Stimulated activated effector memory CD8-positive, alpha-beta T cell treated with anti-CD3 and anti-CD28 coated beads, Interleukin-12 subunit alpha, Interleukin-12 subunit beta, amount 100 ng/mL, for 72 hours (primary cell): Measurements from ENCODE around the gene MCF2L2.

Experiments
- ATAC-seq: fragments of 150-1000 bp; cut with Tn5 transposase; 2 replicates; pipeline ENCODE4 v1.10.0; 2021
- DNase-seq, 2 donors: peaks; one replicate each; pipeline ENCODE4 v3.0.0; 2021 to 2022; ENCODE audit warnings: low spot score in 2 of 2
- H3K27ac Mint-ChIP-seq: one replicate; pipeline ENCODE4 v1.8.0; 2022; ENCODE audit warnings: mild to moderate bottlenecking, mixed read lengths
- H3K36me3 Mint-ChIP-seq: one replicate; pipeline ENCODE4 v1.8.0; 2022; ENCODE audit warnings: mild to moderate bottlenecking, mixed read lengths
- H3K4me1 Mint-ChIP-seq: one replicate; pipeline ENCODE4 v1.8.0; 2022; ENCODE audit warnings: mixed read lengths
- H3K4me3 Mint-ChIP-seq: one replicate; pipeline ENCODE4 v1.8.0; 2022; ENCODE audit warnings: mild to moderate bottlenecking, mixed read lengths
- H3K9me3 Mint-ChIP-seq: one replicate; pipeline ENCODE4 v1.8.0; 2022; ENCODE audit warnings: mixed read lengths

Gene MCF2L2

DNA sequence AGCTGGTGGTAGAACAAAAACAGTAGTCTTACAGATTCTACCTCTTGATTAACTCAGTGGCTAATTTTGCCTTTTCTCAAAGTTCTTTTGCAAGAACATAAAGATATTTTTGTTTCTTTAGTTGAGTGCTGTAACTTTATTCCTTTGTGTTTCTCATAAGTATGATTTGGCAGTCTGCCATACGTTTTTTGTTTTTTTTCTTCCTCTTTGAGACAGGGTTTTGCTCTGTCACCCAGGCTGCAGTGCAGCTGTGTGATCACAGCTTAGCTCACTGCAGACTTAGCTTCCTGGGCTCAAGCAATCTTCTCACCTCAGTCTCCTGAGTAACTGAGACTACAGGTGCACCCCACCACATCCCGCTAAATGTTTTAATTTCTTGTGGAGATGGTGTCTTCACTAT lies 153.0 kb downstream of the MCF2L2 start:
- no peaks in the 10 kb centered on the region for H3K36me3 Mint-ChIP-seq
- no peak overlapping the region for H3K27ac Mint-ChIP-seq
- H3K4me3 Mint-ChIP-seq: no peak overlapping the region
- H3K4me1 Mint-ChIP-seq: no peaks in the 10 kb centered on the region
- DNase-seq (peak in 1 of 2 donors; percentile 22), ATAC-seq (no peak)
- no peaks in the 10 kb centered on the region for H3K9me3 Mint-ChIP-seq

DNA sequence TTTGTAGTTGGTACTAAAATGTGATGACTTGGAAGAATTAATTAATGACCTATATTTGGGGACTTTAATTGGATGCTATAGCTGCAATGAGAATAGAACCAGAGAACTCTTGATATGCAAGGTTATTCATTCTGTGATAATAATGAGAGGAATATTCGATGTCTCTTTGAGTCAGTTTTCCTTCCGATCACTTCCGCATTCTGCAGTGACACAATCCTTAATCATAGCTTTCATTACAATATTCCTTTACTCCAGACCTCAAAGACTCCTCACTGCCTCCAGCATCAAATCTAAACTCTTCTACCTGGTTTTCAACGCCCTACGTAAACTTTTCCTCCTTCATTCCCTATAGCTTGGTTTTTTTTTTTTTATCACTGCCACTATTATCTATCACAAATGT lies 153.8 kb downstream of the MCF2L2 start:
- Mint-ChIP-seq H3K27ac (no peak overlapping the region), H3K4me3 (no peak overlapping the region), H3K36me3 (no peaks in the 10 kb centered on the region), H3K4me1 (no peaks in the 10 kb centered on the region), H3K9me3 (no peaks in the 10 kb centered on the region)
- DNase-seq (no peak), ATAC-seq (no peak)

DNA sequence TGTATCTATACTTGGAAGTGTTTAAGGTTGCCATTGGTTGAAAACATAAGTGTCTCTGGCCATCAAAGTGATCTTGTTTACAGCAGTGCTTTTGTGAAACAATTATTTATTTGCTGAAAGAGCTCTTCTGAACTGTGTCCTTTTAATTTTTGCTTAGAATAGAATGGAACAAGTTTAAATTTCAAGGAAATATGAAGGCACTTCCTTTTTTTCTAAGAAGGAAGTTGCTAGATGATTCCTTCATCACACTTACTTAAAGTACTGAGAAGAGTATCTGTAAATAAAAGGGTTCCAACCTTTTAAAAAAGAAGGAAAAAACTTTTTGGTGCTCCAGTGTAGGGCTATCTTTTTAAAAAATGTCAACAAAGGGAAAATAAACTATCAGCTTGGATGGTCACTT lies 155.6 kb downstream of the MCF2L2 start:
- peaks cover 8% of the 10 kb centered on the region for H3K4me1 Mint-ChIP-seq
- H3K9me3 Mint-ChIP-seq: no peaks in the 10 kb centered on the region
- no peak overlapping the region for H3K4me3 Mint-ChIP-seq
- H3K36me3 Mint-ChIP-seq: no peaks in the 10 kb centered on the region
- H3K27ac Mint-ChIP-seq: no peak overlapping the region
- no peak for DNase-seq
- ATAC-seq: no peak

- Mint-ChIP-seq H3K4me1 (peaks cover 11% of the 10 kb centered on the region), H3K27ac (no peak overlapping the region), H3K4me3 (no peak overlapping the region), H3K36me3 (no peaks in the 10 kb centered on the region), H3K9me3 (no peaks in the 10 kb centered on the region)
- peak in 1 of 2 donors; percentile 8 for DNase-seq
- no peak for ATAC-seq
Observed at GRCh38 chr3:183272142-183272541, 156.3 kb downstream of the MCF2L2 start.

DNA sequence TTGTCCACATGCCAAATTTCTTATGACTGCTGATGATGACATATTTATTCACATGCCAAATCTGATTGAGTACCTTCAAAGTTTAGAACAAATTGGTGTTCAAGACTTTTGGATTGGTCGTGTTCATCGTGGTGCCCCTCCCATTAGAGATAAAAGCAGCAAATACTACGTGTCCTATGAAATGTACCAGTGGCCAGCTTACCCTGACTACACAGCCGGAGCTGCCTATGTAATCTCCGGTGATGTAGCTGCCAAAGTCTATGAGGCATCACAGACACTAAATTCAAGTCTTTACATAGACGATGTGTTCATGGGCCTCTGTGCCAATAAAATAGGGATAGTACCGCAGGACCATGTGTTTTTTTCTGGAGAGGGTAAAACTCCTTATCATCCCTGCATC lies 158.1 kb downstream of the MCF2L2 start:
- DNase-seq: peak in 1 of 2 donors; percentile 15
- H3K36me3 Mint-ChIP-seq: no peaks in the 10 kb centered on the region
- ATAC-seq: no peak
- no peaks in the 10 kb centered on the region for H3K9me3 Mint-ChIP-seq
- H3K4me3 Mint-ChIP-seq: no peak overlapping the region
- H3K27ac Mint-ChIP-seq: no peak overlapping the region
- peaks cover 15% of the 10 kb centered on the region for H3K4me1 Mint-ChIP-seq

DNA sequence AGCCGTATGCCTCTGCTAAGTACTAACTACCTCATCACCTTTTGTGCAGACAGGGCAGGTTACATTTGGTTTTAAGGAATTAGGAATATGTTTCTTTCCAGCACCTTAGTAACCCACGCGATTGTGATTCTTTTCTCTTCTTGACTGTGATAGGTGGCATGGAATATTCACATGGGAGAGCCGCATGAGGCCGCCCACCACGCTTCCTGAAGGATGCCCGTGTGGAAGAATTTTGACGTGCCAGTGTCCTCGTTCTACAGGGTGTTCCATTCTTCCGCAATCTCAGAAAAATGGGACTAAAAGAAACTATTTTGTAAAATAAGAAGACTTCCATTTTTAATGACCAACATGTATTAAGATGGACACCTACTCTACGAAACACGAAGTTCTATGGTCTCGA lies 159.1 kb downstream of the MCF2L2 start:
- ATAC-seq (no peak), DNase-seq (peak in 1 of 2 donors; percentile 1)
- Mint-ChIP-seq H3K36me3 (no peaks in the 10 kb centered on the region), H3K4me1 (peaks cover 15% of the 10 kb centered on the region), H3K4me3 (no peak overlapping the region), H3K27ac (no peak overlapping the region), H3K9me3 (no peaks in the 10 kb centered on the region)

DNA sequence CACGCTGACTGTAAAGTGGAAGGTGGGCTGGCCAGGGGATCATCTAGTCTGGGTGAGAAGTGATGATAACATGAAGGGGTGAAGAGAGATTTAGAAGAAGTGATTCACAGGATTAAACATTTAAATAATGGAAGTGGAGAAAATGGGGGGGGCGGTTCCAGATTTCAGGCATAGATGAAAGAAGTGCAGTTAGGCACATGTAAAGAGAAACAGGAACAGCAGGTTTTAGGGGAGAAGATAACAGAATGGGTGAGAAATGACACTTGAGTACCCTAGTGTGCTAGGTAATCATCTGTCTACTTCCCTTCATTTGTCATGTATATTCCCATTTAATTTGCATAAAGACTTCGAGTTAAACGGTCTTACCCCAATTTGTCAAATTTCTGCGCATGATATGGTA lies 160.1 kb downstream of the MCF2L2 start:
- DNase-seq: peak in 1 of 2 donors; percentile 28
- Mint-ChIP-seq H3K9me3 (no peaks in the 10 kb centered on the region), H3K27ac (no peak overlapping the region), H3K36me3 (no peaks in the 10 kb centered on the region), H3K4me3 (no peak overlapping the region), H3K4me1 (peaks cover 15% of the 10 kb centered on the region)
- no peak for ATAC-seq

DNA sequence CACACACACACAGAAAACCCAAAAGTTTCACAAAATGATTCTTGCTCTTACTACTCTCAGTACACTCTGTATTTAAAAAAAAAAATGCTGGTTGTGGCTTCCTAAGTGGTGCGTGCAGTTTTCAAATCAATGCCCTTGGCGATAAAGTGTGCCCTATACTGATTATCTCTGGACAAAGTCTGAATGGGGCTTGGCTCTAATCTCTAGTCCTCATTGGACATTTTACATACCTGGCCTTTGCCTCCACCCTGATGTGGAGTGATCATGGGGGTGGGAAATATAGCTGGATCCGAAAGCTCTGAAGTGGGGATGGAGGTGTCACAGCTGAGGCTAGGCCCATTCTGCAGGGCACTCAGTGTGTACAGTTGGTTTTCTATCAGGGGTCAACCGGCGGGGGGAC lies 161.3 kb downstream of the MCF2L2 start:
- ATAC-seq (no peak), DNase-seq (no peak)
- no peak overlapping the region for H3K27ac Mint-ChIP-seq
- H3K4me3 Mint-ChIP-seq: no peak overlapping the region
- H3K36me3 Mint-ChIP-seq: no peaks in the 10 kb centered on the region
- H3K4me1 Mint-ChIP-seq: peaks cover 15% of the 10 kb centered on the region
- H3K9me3 Mint-ChIP-seq: no peaks in the 10 kb centered on the region

DNA sequence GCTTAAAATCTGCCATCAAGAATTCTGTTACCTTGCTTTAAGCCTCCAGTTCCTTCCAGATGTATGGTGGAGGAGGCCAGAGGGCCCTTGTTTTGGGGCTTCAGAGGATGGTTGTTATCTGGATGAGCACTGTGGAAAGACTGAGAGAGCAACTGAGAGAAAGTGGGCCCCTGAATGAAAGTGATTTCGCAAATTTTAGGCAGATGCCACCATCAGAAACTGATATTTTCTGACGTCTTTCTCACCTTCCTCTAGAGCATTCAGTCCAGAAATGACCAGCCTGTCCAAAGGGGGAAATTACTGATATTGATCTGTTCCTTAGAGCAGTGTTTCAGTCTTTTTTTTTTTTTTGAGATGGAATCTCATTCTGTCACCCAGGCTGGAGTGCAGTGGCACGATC lies 162.0 kb downstream of the MCF2L2 start:
- no peak overlapping the region for H3K4me3 Mint-ChIP-seq
- no peak for DNase-seq
- no peaks in the 10 kb centered on the region for H3K36me3 Mint-ChIP-seq

DNA sequence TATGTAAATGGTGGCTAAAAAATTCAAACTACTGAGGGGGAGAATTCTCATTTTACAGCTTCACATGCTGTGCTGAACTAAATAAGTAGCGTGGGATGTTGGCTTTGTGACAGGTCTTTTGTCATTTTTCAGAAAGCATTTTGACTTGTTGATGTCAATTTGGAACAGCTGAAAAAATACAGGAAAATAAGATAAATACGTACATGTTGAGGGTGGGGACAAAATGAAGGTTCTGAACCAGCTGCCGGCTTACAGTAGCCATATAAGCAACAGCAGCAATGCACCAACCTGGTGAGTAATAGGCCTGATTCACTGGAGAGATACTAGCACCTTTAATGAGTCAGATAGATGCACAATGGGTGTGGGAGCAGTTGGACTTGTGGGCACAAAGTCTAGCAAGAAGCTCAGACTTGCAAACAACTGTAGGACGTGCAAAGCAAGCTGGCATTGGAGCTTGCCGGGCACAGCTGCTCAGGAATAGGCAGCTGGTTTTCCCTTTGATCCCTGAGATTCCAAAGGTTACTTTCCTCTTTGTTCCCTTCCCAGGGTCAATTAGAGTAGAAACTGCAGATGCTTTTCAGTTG lies 162.5 kb downstream of the MCF2L2 start:
- Mint-ChIP-seq H3K27ac (no peak overlapping the region), H3K36me3 (no peaks in the 10 kb centered on the region), H3K9me3 (no peaks in the 10 kb centered on the region), H3K4me3 (no peak overlapping the region), H3K4me1 (peaks cover 15% of the 10 kb centered on the region)
- peak; percentile 99 for ATAC-seq
- DNase-seq: peak in 1 of 2 donors; percentile 60

More for the DNA sequence above, 162.0 kb downstream of the MCF2L2 start:
- Mint-ChIP-seq H3K9me3 (no peaks in the 10 kb centered on the region), H3K4me1 (peaks cover 15% of the 10 kb centered on the region), H3K27ac (no peak overlapping the region)
- ATAC-seq: peak; percentile 71

DNA sequence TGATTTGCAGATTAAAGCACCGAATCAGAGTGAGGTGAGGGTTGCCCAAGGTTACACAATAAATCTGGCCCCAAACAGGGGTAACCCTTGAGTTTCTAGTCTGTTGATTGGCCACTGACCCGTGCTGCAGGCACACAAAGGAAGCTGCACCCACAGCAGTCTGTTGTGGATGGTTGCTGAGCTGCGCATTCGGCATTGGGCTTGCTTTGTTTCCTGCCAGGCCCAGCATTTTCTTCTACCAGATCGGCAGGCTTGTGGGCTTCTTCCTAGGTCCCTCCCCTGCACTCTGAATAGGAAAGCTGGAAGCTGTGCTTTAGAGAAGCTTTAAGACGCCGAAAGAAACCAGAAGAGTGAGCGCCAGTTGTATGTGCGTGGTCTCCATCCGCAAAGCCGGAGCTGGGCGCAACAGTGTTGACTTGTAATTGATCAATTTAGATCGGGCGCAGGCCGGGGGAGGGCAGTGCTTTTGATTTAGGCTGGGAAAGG lies 163.2 kb downstream of the MCF2L2 start:
- no peak for ATAC-seq
- Mint-ChIP-seq H3K9me3 (no peaks in the 10 kb centered on the region), H3K4me3 (no peak overlapping the region)

DNA sequence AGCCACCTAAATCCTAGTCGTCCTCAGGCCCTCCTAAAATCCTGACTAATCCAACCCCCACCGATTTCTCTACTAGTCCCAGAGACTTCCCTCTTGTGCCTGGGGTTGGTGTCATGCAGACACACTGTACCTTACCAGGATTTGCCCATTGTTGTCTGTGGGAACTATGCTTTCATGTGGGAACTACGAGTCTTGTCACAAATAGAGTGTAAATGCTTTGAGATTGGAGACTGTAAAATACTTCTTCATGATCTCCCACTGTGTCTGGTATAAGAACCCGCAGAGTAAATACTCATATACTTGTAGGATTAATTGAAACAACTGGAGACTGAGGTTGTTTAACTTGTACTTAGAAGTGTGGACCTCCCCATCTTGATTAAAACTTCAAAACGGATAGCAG lies 164.2 kb downstream of the MCF2L2 start:
- no peak overlapping the region for H3K4me3 Mint-ChIP-seq
- H3K27ac Mint-ChIP-seq: no peak overlapping the region
- DNase-seq: no peak
- ATAC-seq: no peak
- H3K4me1 Mint-ChIP-seq: peaks cover 15% of the 10 kb centered on the region
- H3K9me3 Mint-ChIP-seq: no peaks in the 10 kb centered on the region
- no peaks in the 10 kb centered on the region for H3K36me3 Mint-ChIP-seq

More for the DNA sequence above, 163.2 kb downstream of the MCF2L2 start:
- Mint-ChIP-seq H3K4me1 (peaks cover 15% of the 10 kb centered on the region), H3K36me3 (no peaks in the 10 kb centered on the region), H3K27ac (no peak overlapping the region)
- DNase-seq: no peak

GRCh38 chr3:183262875-183263378 lies 165.5 kb downstream of the MCF2L2 start:
- DNase-seq: no peak
- Mint-ChIP-seq H3K4me1 (peaks cover 9% of the 10 kb centered on the region), H3K36me3 (no peaks in the 10 kb centered on the region), H3K9me3 (no peaks in the 10 kb centered on the region), H3K4me3 (no peak overlapping the region), H3K27ac (no peak overlapping the region)
- ATAC-seq: no peak

GRCh38 chr3:183261151-183261724 lies 167.2 kb downstream of the MCF2L2 start:
- ATAC-seq (no peak), DNase-seq (no peak)
- Mint-ChIP-seq H3K27ac (no peak overlapping the region), H3K4me1 (no peaks in the 10 kb centered on the region), H3K9me3 (no peaks in the 10 kb centered on the region), H3K4me3 (no peak overlapping the region), H3K36me3 (no peaks in the 10 kb centered on the region)

DNA sequence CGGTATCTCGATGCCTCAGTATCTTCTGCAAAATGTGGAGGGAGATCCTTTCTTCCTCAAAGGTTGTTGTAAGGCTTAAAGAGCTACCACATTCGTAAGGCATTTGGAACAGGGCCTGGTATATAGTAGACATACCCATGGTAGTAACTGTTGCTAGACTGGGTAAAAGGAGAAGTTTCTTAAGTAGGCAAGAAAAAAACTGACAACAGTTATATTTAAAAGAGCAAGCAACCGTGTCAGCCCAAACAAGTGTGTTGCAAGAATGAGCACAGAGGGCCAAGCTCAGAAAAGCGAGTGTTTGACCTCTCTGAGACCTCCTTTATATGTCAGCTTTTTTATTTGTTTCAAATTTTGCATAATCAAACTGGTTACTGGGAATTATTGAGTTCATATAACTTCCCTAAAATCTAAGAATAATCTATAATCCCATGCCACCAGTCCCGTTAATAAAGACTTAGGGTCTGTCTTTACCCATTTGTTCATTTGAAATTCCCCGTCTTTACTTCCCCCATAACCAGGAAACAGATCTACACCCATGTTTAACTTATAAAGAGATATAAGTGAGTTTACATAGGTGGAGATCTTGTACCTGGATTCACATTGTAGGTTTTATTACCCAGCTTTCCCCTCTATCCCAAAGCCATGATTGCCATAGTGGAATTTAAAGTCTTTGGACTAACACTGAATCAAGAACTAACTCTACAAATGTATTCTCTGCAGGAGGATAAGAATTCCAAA lies 168.1 kb downstream of the MCF2L2 start:
- H3K36me3 Mint-ChIP-seq: no peaks in the 10 kb centered on the region
- H3K9me3 Mint-ChIP-seq: no peaks in the 10 kb centered on the region
- H3K27ac Mint-ChIP-seq: no peak overlapping the region
- H3K4me1 Mint-ChIP-seq: no peaks in the 10 kb centered on the region
- no peak for DNase-seq
- no peak for ATAC-seq
- no peak overlapping the region for H3K4me3 Mint-ChIP-seq

DNA sequence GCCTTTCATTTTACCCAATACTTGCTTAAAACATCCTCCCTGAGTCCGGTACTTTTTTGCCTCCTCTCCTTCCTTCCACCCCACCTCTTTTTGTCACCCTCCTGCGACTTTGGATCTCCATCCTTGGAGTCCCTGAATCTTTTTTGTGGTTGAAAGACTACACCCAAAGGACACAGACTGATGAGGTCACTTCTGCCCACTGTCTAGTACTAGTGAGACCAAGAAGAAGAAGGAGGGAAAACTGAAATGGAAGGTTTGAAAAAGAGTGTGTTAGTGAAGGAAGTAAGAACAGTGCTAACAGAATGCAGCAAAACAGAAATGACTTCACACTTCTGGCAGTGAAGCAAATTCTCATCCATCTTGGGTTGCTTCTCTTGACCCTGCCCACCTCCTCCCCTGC lies 168.8 kb downstream of the MCF2L2 start:
- H3K4me3 Mint-ChIP-seq: no peak overlapping the region
- ATAC-seq (no peak), DNase-seq (peak in 1 of 2 donors; percentile 29)
- no peaks in the 10 kb centered on the region for H3K4me1 Mint-ChIP-seq
- no peaks in the 10 kb centered on the region for H3K36me3 Mint-ChIP-seq
- no peaks in the 10 kb centered on the region for H3K9me3 Mint-ChIP-seq
- no peak overlapping the region for H3K27ac Mint-ChIP-seq
